K562 treated with DMSO at 1 percent for 4 hours (cell line): ENCODE measurements around the gene CYFIP1. TPM values are rescaled to one million over a fixed set of nuclear protein-coding genes. Genes with fewer than 3 reads are reported as not detected.

Experiments
- total RNA-seq: library from RNA; unstranded; fragments of 300-600 nt; gene quantifications from 2 replicates; pipeline ENCODE4 v1.2.3, GENCODE V29; 2022; ENCODE audit not compliant: insufficient read depth

CYFIP1 gene
- 25.9 and 29.2 TPM in 2 replicates for total RNA-seq

DNA sequence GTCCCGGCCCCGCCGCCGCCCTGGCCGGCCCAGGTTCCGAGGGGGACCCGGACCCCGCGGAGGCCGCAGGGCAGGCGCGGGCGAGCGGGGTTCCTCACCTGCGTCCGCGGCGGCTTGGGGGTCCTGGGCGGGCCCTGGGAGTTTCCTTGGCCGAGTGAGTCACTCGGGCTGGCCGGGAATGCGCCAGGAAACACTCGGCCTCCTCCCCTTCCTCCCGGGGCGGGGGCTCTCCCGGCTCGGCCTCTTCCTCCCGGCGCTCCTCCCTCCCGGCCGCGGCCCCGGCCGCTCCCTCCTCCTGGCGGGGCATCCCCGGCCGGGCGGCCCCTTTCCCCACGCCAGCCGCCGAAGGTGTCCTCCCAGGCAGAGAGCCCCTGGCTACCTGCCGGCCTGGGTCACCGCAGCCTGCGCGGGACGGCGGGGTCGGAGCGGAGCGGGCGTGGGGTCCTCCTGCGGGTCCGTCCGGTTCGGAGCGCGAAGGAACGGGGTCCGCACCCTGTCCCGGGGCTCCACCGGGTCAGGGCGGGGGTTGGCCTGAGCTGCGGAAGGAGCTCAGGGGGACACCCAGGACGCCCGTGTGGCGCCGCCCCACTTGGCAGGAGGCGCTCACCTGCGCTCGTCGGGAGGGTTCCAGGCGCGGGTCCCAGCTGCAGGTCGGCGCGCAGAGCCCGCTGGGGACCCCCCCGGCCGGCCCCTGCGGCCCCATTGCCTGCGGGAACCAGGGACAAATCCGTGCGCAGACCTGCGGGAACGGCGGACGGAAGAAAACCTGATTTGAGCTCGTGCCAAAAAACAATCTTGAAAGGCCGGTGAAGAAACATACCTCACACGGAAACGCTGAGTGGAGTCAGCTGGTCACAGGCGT, at the start of gene CYFIP1:
TSS of gene CYFIP1 (minus strand) at position 180 of the 862 bp plus-strand sequence. CDS start 33,083 bp downstream, outside the sequence.

DNA sequence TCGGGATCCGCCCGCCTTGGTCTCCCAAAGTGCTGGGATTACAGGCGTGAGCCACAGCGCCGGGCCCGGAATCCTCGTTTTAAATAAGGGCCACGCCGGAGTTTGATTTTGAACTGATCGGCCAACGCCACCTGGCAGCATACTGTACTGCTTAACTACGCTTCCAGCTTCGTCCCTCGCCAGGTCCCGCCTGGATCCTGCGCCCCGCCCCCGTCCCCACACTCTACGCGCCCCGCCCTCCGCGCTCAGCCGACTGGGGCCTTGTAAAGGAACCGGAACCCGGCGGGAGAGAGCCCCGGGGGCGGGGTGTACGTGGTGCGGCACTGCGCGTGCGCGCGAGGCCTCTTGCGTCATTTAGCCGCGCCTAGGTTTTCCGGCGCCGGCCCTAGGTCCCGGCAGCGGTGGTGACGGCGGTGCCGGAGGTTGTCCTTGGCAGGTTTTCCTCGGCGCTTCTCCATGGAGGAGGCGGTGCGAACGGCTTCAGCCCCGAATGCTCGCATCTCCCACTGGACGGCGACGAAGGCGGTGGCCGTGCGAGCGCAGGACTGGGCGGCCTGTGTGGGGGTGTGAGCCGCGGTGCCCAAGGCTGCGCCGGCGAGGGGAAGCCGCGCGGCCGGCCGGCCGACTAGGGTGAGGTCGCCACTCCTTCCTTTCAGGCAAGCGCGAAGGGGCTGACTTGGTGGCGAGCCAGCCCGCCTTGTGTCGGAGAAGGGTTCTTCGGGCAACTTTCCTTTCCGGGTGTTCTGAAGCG, 141.7 kb downstream of the CYFIP1 start, which contains the start of gene NIPA2:
TSS of gene NIPA2 (plus strand) at position 375 of the 751 bp plus-strand sequence. CDS start 13,066 bp downstream, outside the sequence.

Other genes with a start within 250 kb of the CYFIP1 start
- gene NIPA1, start 193.7 kb downstream of the CYFIP1 start, total RNA-seq = 12.3 and 16.0 TPM in 2 replicates
- gene NIPA2, start 141.7 kb downstream of the CYFIP1 start, total RNA-seq = 52.6 and 78.5 TPM in 2 replicates
- 7.4 and 9.3 TPM in 2 replicates for gene TUBGCP5, start 59.2 kb upstream of the CYFIP1 start, total RNA-seq
- gene GOLGA6L1, start 156.5 kb upstream of the CYFIP1 start, total RNA-seq = not detected in 2 replicates